ENCODE data around the gene ORAI3.

DNA sequence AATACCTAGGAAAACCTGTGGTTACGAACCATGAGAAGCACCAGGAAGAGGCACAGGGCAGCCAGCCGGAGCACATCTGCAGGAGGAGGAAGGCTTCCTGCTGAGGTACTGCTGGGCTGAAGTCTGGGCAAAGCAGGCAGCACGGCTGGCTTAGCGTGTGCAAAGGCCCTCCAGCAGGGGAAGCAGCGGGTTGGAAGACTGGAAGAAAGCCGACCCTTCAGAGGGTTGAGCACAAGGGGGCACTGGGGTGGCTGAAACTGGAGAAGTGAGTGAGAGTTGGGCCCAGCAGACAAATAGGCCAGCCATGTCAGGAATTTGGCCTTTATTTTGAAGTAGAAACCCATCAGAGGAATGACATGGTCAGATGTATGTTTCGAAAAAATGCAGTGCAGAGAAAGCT, 24.0 kb downstream of the ORAI3 start:
- TF ChIP-seq FOXM1 (IDR thresholded peaks at IDR 0.05; ENCODE audit: borderline replicate concordance), result no peak
- TF ChIP-seq NFRKB (IDR thresholded peaks at IDR 0.05), result no peak
- TF ChIP-seq SUZ12 (IDR thresholded peaks at IDR 0.05), result no peak
- no peak for TF ChIP-seq SP1 (IDR thresholded peaks at IDR 0.05)
- no peak for TF ChIP-seq BHLHE40 (IDR thresholded peaks at IDR 0.05; ENCODE audit: borderline replicate concordance)
- no peak for TF ChIP-seq ELF4 (IDR thresholded peaks at IDR 0.05)
- TF ChIP-seq FOXA1 (IDR thresholded peaks at IDR 0.05), result no peak
- TF ChIP-seq L3MBTL2 (conservative IDR thresholded peaks at IDR 0.05), result no peak

All from HEK293T (cell line).